Skeletal muscle tissue (tissue), 4 donors: ENCODE results near the gene VAV3. TPM values are rescaled to one million over a fixed set of nuclear protein-coding genes. Genes with fewer than 3 reads are reported as not detected.

Experiments used
- H3K27ac ChIP-seq: one replicate; pipeline ENCODE4 v1.7.0; 2013; ENCODE audit warnings: mild to moderate bottlenecking, low read depth, low read length, inconsistent platforms
- H3K27me3 ChIP-seq, 3 donors: one replicate each; pipeline ENCODE4 v1.7.0; 2013; ENCODE audit warnings: low read length in 3 of 3; ENCODE audit not compliant: control insufficient read depth in 3 of 3, insufficient read depth in 3 of 3
- H3K36me3 ChIP-seq, 3 donors: one replicate each; pipeline ENCODE4 v1.7.0; 2013; ENCODE audit warnings: low read length in 3 of 3; ENCODE audit not compliant: control insufficient read depth in 3 of 3, insufficient read depth in 3 of 3
- H3K4me1 ChIP-seq, 3 donors: one replicate each; pipeline ENCODE4 v1.7.0; 2013; ENCODE audit warnings: low read length in 3 of 3, mild to moderate bottlenecking in 3 of 3; ENCODE audit not compliant: control insufficient read depth in 3 of 3, insufficient read depth in 3 of 3
- H3K4me3 ChIP-seq, 3 donors: one replicate each; pipeline ENCODE4 v1.7.0; 2013; ENCODE audit warnings: low read length in 3 of 3
- H3K9ac ChIP-seq, 3 donors: one replicate each; pipeline ENCODE4 v1.7.0; 2013; ENCODE audit warnings: low read length in 3 of 3, mild to moderate bottlenecking in 3 of 3, moderate library complexity in 2 of 3, low read depth in 1 of 3
- H3K9me3 ChIP-seq, 3 donors: one replicate each; pipeline ENCODE4 v1.7.0; 2013; ENCODE audit warnings: low read length in 3 of 3; ENCODE audit not compliant: control insufficient read depth in 3 of 3
- total RNA-seq: library from RNA; depleted of rRNA; stranded (reverse); fragments of >200 nt; gene quantifications from one replicate; pipeline ENCODE4 v1.2.3, GENCODE V29; 2014
- donor health status: Osteomylitis.

The VAV3 gene
- total RNA-seq, 1 donor from 2014 or later = 11.0 TPM

DNA sequence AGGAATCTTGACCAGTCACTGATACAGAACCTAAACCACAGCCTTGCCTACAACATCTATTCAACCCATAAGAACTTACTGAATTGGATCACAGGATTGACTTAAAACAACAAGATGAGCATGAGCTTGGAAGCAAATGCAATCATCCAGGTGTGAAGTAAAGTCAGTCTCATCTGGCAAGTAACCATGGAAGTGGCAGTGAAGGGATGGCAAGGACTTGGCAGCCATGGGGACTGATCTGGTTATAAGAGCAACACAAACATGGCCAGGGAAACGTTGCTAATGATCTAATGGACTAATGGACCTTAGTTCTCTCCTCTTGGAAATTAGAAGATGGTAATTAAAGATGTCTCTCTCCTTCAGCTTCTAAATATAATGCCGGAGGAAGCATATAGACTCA, 133.1 kb downstream of the VAV3 start:
- Histone ChIP-seq H3K9ac (no peak overlapping the region), H3K4me1 (no peaks in the 10 kb centered on the region), H3K4me3 (no peak overlapping the region), H3K27ac (no peak overlapping the region), H3K27me3 (no peaks in the 10 kb centered on the region), H3K36me3 (no peaks in the 10 kb centered on the region), H3K9me3 (no peaks in the 10 kb centered on the region)

DNA sequence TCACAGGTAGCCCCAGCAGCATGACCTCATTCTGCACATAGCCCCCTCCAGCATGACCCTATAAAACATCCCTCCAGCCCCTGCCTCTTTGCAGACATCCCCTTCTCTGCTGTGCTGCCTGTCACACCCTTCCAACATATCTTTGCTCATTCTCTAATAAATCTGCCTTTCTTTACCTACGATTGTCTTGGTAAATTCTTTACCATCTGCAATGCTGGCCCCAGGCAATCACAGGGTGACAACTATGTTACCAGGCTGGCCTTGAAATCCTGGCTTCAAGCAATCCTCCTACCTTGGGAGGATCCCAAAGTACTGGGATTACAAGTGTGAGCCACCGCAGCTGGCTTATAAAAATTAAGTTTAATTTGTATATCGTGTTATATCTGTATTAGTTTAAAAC, 134.5 kb downstream of the VAV3 start:
- Histone ChIP-seq H3K36me3 (no peaks in the 10 kb centered on the region), H3K9ac (no peak overlapping the region), H3K27ac (no peak overlapping the region), H3K9me3 (no peaks in the 10 kb centered on the region), H3K4me1 (no peaks in the 10 kb centered on the region), H3K27me3 (no peaks in the 10 kb centered on the region), H3K4me3 (no peak overlapping the region)

DNA sequence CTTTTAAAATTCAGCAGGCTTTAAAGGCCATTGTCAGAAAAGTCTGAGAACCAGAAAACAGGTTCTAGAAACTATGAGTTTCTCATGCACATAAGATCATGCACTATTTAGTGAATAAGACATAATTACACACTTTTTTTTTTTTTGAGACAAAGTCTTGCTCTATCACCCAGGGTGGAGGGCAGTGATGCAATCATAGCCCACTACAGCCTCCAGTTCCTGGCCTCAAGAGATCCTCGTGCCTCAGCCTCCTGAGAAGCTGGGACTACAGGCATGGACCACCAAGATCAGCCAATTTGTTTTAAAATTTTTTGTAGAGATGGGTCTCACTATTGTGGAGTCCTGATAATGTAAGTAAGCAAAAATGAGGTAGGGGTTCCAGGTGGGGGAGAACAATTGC, 134.9 kb downstream of the VAV3 start:
- Histone ChIP-seq H3K36me3 (no peaks in the 10 kb centered on the region), H3K27me3 (no peaks in the 10 kb centered on the region), H3K4me1 (no peaks in the 10 kb centered on the region), H3K9ac (no peak overlapping the region), H3K4me3 (no peak overlapping the region), H3K27ac (no peak overlapping the region), H3K9me3 (no peaks in the 10 kb centered on the region)

DNA sequence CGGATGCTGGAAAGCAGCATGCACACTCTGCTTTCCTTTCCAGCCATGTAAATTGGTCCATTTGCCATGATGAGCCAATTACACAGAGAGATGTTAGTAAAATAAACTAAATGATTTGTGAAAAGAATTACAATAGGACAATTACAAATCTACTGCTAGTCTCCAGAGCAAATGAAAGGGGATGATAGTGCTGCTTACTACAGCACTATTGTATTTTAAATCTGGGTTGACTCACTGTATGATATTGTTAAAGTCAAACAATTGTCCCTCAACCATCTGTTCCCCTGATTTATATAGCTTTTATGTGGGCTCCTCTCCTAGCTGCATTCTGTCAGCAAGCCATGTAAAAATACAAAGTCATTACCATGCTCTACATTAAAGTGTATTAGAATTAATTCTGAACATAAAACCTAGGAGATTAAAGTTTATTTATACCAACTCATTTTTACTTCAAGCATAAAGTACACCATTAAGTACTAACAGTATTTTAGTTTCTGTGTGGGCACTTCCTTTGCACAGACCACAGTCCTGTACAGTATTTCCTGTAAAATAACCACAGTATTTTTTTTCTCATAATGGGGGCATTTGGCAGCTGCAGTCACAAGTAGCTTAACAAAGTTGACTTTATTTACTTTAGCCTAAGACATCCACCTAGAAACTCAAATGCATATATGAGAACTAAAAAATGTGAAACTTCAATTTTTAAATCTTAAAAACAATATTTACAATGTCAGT, 135.8 kb downstream of the VAV3 start:
- Histone ChIP-seq H3K27ac (no peak overlapping the region), H3K27me3 (no peaks in the 10 kb centered on the region), H3K9me3 (no peaks in the 10 kb centered on the region), H3K9ac (no peak overlapping the region), H3K4me1 (no peaks in the 10 kb centered on the region), H3K4me3 (no peak overlapping the region), H3K36me3 (no peaks in the 10 kb centered on the region)

DNA sequence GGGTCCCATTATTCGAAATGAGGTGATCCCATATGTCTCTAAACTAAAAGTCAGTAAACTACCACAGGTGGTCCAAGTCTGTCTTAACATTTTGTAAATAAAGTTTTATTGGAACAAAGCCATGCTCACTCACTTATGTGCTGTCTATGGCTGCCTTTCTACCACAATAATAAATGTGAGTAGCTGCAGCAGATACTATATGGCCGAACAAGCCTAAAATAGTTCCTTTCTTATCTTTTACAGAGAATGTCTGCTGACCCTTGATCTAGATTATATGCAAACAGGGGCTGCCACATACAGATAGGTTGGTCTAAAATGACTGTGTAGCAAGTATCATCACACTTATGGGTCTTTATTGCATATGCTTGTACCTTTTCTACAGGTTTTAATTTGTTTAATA, 140.0 kb downstream of the VAV3 start:
- Histone ChIP-seq H3K36me3 (no peaks in the 10 kb centered on the region), H3K4me3 (no peak overlapping the region), H3K27me3 (no peaks in the 10 kb centered on the region), H3K4me1 (no peaks in the 10 kb centered on the region), H3K27ac (no peak overlapping the region), H3K9ac (no peak overlapping the region), H3K9me3 (no peaks in the 10 kb centered on the region)

DNA sequence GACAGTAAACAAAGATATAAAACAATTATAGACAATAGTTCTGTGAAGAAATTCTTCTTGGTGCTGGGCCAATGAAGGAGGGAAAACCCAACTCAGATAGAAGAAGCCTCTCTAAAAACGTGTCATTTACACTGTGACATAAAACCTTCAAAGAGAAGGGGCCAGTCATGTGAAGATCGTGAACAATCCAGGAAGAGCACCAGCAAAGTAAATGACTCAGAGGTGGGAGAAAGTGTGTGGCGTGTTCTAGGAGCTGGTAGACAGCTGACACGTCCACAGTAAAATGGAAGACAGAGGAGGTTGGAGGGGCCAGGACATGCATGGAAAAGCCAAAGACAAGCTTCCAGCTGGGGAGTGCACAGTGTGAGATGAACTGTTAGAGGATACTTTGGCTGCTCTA, 143.6 kb downstream of the VAV3 start:
- Histone ChIP-seq H3K4me3 (no peak overlapping the region), H3K4me1 (peaks cover 0 to 4% (median 0%) of the 10 kb centered on the region in 3 donors), H3K9ac (no peak overlapping the region), H3K9me3 (no peaks in the 10 kb centered on the region), H3K27ac (no peak overlapping the region), H3K27me3 (no peaks in the 10 kb centered on the region), H3K36me3 (no peaks in the 10 kb centered on the region)

DNA sequence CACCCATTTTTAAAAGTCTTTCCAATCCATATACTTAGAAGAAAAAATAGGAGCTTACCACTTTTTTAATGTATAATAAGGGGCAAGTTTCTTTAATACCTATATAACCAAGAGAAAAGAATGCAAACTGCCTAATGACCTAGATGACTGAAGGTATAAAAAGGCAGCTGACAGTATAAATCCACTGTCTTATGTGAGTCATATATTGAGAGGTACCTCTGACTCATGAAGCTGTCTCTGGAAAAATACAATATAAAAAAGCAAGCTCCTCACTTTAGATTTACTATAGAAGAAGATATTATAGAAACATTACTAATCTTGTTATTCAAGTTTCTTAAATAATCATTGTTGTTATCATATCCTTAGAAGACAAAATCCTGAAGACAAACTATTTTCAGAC, 144.2 kb downstream of the VAV3 start:
- peaks cover 0 to 4% (median 0%) of the 10 kb centered on the region in 3 donors for H3K4me1 ChIP-seq
- H3K9ac ChIP-seq = no peak overlapping the region
- no peak overlapping the region for H3K4me3 ChIP-seq
- no peaks in the 10 kb centered on the region for H3K9me3 ChIP-seq
- H3K27me3 ChIP-seq = no peaks in the 10 kb centered on the region
- H3K27ac ChIP-seq = no peak overlapping the region
- H3K36me3 ChIP-seq = no peaks in the 10 kb centered on the region

DNA sequence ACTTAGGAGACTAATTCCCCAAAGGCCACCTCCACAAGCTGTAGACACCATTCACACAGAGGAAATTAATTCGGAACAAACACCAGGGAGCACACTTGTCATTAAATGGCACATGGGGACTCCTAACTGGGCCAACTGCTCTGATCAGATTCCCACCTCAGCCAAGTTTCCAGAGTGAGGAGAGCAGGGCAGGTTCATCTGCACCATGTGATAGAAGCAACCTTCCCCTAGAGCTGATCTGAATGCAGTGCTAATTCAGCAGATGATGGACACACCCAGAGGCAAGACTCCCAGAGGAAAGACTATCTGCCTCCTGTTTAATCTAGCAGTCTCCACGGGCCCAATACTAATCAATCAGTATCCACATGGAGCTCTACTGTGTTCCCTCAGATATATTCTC, 147.0 kb downstream of the VAV3 start:
- Histone ChIP-seq H3K27me3 (no peaks in the 10 kb centered on the region), H3K4me1 (peaks cover 0 to 4% (median 0%) of the 10 kb centered on the region in 3 donors), H3K27ac (no peak overlapping the region), H3K9ac (no peak overlapping the region), H3K4me3 (no peak overlapping the region), H3K36me3 (no peaks in the 10 kb centered on the region), H3K9me3 (no peaks in the 10 kb centered on the region)

DNA sequence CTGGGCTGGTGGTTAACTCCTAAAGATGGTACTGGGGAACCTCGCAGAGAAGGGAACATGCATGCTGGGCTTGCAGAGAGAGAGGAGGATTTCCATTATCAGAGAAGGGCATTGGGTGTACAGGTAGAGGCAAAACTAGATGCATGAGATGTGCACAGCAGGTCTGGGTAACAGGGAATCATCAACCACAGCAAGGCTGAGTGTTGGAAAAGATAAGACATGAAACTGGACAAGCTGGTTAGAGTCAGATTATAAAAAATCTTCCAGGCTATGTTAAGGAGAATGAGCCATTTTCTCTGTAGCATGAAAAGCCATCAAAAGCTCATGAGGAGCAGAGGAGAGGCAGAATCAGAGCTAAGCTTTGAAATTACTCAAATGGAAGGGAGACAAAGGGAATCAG, 147.8 kb downstream of the VAV3 start:
- no peaks in the 10 kb centered on the region for H3K27me3 ChIP-seq
- H3K27ac ChIP-seq = no peak overlapping the region
- no peaks in the 10 kb centered on the region for H3K36me3 ChIP-seq
- H3K4me1 ChIP-seq = peaks cover 0 to 4% (median 0%) of the 10 kb centered on the region in 3 donors
- H3K4me3 ChIP-seq = no peak overlapping the region
- no peaks in the 10 kb centered on the region for H3K9me3 ChIP-seq
- H3K9ac ChIP-seq = no peak overlapping the region

DNA sequence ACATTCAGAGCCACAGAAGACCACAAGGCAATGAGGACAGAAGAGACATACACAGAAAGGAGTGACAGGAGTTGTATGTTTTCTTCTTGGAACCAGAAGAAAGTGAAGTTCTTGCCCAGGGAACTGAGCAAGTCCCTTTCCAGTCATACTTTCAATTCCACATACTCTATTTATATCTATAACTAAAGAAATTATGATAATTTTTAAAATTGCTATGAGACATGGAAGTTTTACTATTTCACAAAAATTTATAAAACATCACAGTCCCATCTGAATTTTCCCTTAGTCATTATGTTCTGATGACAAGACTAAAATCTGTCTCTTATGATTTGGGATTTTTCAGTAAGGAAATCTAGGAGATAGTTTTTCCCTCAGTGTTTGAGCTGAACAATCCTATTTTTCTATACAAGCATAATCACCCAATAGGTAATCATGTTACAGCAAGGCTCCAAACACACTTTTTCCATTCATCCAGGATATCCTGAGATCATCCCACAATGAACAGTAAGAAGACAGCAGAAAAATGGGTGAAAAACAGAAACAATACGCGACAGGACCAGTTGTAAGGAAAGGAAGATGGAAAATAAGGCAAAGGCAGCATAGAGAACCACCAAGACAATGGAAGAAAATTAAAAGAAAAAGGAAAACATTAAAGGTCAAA, 154.6 kb downstream of the VAV3 start:
- H3K9me3 ChIP-seq = no peaks in the 10 kb centered on the region
- H3K27me3 ChIP-seq = no peaks in the 10 kb centered on the region
- H3K4me3 ChIP-seq = no peak overlapping the region
- no peaks in the 10 kb centered on the region for H3K4me1 ChIP-seq
- no peak overlapping the region for H3K9ac ChIP-seq
- no peaks in the 10 kb centered on the region for H3K36me3 ChIP-seq
- no peak overlapping the region for H3K27ac ChIP-seq
